ENCODE measurements around the gene DDOST. TPM values are rescaled to one million over a fixed set of nuclear protein-coding genes. Genes with fewer than 3 reads are reported as not detected.

DDOST gene
- total RNA-seq, 2 experiments from 2014 or later: 165 to 180 TPM

DNA sequence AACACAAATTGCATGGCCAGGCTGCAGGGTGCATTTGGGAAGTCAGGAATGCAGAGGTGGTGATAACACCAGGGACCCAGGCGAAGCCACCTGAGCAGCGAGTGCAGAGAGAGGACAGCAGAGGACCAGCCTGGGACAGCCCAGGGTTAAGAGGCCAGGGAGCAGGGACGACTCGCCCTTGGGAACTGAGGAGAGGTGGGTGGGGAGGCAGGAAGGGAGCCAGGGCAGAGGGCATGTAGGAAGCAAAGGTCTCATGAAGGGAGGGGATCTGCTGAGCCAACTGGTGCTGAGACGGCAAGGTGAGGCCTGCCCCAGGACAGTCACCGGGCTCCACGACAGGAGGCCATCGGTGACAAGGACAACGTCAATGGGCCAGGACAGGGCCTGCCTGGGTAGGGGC, 40.3 kb upstream of the DDOST start:
- H3K4me1 Mint-ChIP-seq (ENCODE audit: low read depth): peaks cover 2% of the 10 kb centered on the region
- CTCF ChIA-PET: no interaction called here
- H3K27ac Mint-ChIP-seq: no peak overlapping the region
- H3K4me3 Mint-ChIP-seq: no peak overlapping the region
- no peak for DNase-seq
- intact Hi-C loops (cut with micrococcal nuclease): no loop called here
- no peaks in the 10 kb centered on the region for H3K9me3 Mint-ChIP-seq
- H3K27me3 Mint-ChIP-seq: no peaks in the 10 kb centered on the region
- POLR2A ChIA-PET: no interaction called here
- no peaks in the 10 kb centered on the region for H3K36me3 Mint-ChIP-seq

DNA sequence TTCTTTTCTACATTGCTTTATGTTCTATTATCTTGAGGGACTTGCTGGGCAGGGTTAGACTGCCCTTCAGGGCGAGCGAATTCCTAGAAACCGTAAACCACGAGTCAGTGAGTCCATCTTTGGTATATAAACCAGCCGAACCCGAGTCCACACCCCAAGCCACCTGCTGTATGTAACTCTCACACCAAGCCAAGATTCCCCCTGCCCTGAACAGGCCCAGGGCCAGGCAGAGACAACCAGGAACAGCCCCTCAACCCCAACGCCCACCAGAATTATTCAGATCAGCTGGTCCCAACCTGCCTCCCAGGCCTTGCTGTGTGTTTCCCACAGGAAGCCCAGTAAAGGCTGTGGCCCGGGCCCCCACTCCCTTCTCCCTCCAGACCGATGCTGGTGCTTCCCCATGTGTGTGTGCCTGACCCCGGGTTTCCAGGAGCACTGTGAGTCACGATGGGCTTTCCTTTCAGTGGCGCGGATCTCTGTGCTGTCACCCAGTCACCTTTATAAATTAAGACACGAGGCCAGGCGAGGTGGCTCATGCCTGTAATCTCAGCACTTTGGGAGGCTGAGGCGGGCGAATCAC, 39.6 kb upstream of the DDOST start:
- no peaks in the 10 kb centered on the region for H3K9me3 Mint-ChIP-seq
- ChIA-PET CTCF (interaction anchor here (1.3 kb wide), 1 partner anchor 495 kb away, joined by 5 read pairs; no protein-coding TSS in a partner anchor), POLR2A (no interaction called here)
- H3K4me3 Mint-ChIP-seq: no peak overlapping the region
- DNase-seq: no peak
- peaks cover 2% of the 10 kb centered on the region for H3K27me3 Mint-ChIP-seq
- peaks cover 6% of the 10 kb centered on the region for H3K4me1 Mint-ChIP-seq (ENCODE audit: low read depth)
- intact Hi-C loops (cut with micrococcal nuclease): no loop called here
- no peaks in the 10 kb centered on the region for H3K36me3 Mint-ChIP-seq
- no peak overlapping the region for H3K27ac Mint-ChIP-seq

DNA sequence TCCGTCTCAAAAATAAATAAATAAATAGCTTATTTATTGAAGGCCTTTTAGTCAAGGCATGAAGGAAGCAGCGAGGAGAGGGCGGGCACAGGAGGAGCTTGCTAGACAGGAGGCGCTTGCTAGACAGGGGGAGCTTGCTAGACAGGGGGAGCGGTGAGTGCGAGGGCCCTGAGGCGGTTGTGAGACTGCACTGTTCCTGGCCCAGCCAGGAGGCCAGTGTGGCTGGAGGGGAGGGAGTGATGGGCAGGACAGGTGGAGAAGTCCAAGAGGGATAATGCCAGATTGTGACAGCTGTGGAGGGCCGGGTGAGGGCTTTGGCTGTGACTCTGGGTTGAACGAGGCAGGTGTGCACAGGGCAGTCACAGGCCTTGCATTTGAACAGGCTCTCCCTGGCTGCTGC, 38.4 kb upstream of the DDOST start:
- no peak overlapping the region for H3K27ac Mint-ChIP-seq
- no peak overlapping the region for H3K4me3 Mint-ChIP-seq
- no peaks in the 10 kb centered on the region for H3K9me3 Mint-ChIP-seq
- CTCF ChIA-PET: interaction anchor here (0.5 to 5.2 kb wide), 4 partner anchors 35 to 495 kb away, joined by 3 to 129 read pairs (median 4); no protein-coding TSS in a partner anchor
- H3K4me1 Mint-ChIP-seq (ENCODE audit: low read depth): peaks cover 6% of the 10 kb centered on the region
- peaks cover 6% of the 10 kb centered on the region for H3K27me3 Mint-ChIP-seq
- POLR2A ChIA-PET: no interaction called here
- intact Hi-C loops (cut with micrococcal nuclease): no loop called here
- DNase-seq: no peak
- no peaks in the 10 kb centered on the region for H3K36me3 Mint-ChIP-seq

DNA sequence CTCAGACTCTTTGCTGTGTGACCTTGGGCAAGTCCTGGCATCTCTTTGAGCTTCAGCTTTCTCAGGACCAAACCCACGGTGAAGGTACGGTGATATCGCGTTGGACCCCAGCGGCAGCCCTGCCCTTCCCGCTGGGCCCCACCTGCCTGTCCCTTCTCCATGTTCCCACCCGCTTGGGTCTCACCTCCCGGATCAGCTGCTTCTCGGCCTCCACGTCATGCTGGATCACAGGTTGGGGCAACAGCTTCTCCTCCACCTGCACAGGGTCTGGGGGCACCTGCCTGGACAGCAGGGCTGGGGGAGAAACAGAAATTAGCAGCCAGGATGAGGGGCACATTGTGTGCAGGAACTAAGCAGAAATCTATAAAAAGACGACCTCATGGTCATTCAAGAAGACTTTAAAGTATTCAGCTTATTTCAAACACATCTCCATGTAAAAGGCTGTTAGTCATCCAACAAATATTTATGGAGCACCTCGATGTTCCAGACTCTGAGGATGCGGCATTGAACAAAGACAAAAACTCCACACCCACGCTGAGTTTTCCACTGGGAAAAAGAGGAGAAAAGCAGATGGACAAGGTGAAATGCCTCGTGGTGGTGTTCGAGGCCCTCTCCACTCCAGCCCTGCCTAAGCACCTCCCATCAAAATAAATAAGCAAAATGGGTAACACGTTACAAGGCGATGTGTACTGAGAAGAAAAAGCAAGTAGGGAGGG, 37.2 kb upstream of the DDOST start:
- DNase-seq: no peak
- no peak overlapping the region for H3K4me3 Mint-ChIP-seq
- H3K27ac Mint-ChIP-seq: no peak overlapping the region
- peaks cover 6% of the 10 kb centered on the region for H3K27me3 Mint-ChIP-seq
- CTCF ChIA-PET: interaction anchor here (0.6 to 5.2 kb wide), 5 partner anchors 31 to 1184 kb away, joined by 3 to 129 read pairs (median 3); partner anchors contain the start of gene SH2D5
- POLR2A ChIA-PET: no interaction called here
- no peaks in the 10 kb centered on the region for H3K36me3 Mint-ChIP-seq
- H3K9me3 Mint-ChIP-seq: no peaks in the 10 kb centered on the region
- H3K4me1 Mint-ChIP-seq (ENCODE audit: low read depth): peaks cover 6% of the 10 kb centered on the region
- intact Hi-C loops (cut with micrococcal nuclease): no loop called here

DNA sequence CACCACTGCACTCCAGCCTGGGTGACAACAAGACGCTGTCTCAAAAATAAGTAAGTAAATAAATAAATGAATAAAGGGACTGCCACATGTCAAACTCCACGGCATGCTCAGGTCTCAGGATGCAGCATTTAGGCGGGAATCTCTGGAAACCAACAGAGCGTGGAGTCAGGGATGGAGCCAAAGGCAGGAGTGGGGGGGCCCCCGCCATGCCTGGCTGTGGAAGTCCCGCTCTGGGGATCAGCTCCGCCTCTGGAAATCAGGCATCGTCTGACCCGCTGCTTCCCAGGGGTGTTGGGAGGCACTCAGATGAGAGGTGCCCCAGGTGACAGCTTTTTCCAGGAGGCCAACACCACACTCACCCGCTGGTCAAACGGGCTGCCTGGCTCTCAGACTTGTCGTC, 36.4 kb upstream of the DDOST start:
- Mint-ChIP-seq H3K4me3 (no peak overlapping the region), H3K27me3 (peaks cover 6% of the 10 kb centered on the region), H3K9me3 (no peaks in the 10 kb centered on the region), H3K36me3 (no peaks in the 10 kb centered on the region), H3K27ac (no peak overlapping the region), H3K4me1 (ENCODE audit: low read depth) (peaks cover 6% of the 10 kb centered on the region)
- POLR2A ChIA-PET: no interaction called here
- no peak for DNase-seq
- CTCF ChIA-PET: interaction anchor here (0.9 to 5.2 kb wide), 22 partner anchors 10 to 520 kb away, joined by 3 to 129 read pairs (median 6); partner anchors contain the start of genes DDOST, KIF17 and SH2D5
- intact Hi-C loops (cut with micrococcal nuclease): loop anchor here (2.0 kb wide), 1 partner anchor 35 kb away; the partner anchor contains the start of gene SH2D5

DNA sequence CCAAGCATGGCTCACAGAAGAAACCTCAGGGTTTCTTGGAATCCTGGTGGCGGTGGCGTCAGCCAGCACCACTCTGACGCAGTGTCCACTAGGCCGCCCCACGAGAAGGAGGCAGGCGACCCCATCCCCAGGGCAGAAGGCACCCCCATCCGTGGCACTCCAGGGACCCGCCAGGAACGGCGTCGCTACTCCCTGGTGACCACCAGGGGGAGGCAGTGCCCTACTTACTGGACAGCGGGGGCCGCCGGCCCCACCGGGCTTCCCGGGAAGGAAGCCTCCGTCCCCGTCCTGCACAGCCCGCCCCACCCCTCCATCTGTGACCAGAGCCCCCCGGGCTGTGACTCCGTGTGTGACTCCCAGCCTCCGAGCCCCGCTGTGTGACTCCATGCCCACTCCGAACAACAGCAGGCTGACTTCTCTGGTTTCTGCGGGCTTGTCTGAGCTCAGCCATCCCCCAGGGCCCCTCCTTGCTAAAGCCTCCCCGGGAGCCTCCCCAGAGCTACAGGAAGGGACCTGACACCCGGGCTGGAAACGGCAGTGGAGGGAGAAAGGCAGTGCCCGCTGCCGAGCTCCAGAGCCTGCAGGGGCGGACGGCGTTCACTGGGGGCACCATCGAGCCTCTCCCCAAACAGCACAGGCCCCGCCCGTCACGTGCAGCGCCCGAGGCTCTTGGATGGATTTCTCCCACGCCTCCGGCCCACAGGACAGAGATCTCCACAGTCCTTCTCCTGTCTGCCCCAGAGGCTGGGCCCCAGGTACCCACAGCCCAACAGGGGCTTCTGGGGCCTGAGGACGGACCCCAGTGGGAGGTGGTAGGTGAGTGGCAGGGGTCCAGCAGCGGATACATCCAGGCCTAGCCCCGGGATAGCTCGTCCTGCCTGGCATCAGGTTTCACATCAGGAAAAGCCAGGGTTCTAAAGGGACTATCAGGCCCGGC, 35.5 kb upstream of the DDOST start:
- POLR2A ChIA-PET: no interaction called here

DNA sequence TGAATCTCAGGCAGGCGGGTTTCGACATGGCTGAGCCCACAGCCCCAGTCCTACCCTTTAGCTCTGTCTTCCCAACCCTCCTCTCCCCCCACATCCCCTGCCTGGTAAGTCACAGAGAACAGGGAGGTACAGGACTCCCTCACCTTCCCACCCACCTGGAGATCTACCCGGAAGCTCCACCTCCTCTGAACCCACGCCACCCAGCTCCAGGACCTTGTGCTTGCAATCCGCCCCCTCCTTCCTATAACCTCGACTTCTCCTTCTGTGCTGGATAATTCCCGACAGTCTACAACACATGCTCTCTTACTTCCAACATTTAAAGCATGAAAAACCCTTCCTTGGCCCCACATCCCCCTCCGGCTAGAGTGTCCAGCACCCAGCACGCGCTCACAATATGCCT, 34.3 kb upstream of the DDOST start:
- intact Hi-C loops (cut with micrococcal nuclease): no loop called here
- Mint-ChIP-seq H3K27me3 (peaks cover 6% of the 10 kb centered on the region), H3K4me1 (ENCODE audit: low read depth) (peaks cover 6% of the 10 kb centered on the region), H3K9me3 (no peaks in the 10 kb centered on the region), H3K4me3 (no peak overlapping the region), H3K27ac (no peak overlapping the region), H3K36me3 (no peaks in the 10 kb centered on the region)
- no peak for DNase-seq
- ChIA-PET CTCF (interaction anchor here (1.1 to 5.2 kb wide), 2 partner anchors 62 to 499 kb away, joined by 3 to 129 read pairs; no protein-coding TSS in a partner anchor), POLR2A (no interaction called here)

More for the DNA sequence above, 35.5 kb upstream of the DDOST start:
- Mint-ChIP-seq H3K9me3 (no peaks in the 10 kb centered on the region), H3K4me1 (ENCODE audit: low read depth) (peaks cover 6% of the 10 kb centered on the region), H3K27me3 (peaks cover 6% of the 10 kb centered on the region), H3K4me3 (peak overlapping the region; percentile 77), H3K27ac (no peak overlapping the region), H3K36me3 (no peaks in the 10 kb centered on the region)
- CTCF ChIA-PET: interaction anchor here (0.7 to 5.2 kb wide), 55 partner anchors 9 to 556 kb away, joined by 3 to 129 read pairs (median 4); partner anchors contain the start of genes DDOST, KIF17 and SH2D5
- DNase-seq: peak; percentile 85
- intact Hi-C loops (cut with micrococcal nuclease): loop anchor here (1.0 to 2.0 kb wide), 2 partner anchors 36 to 499 kb away; partner anchors contain the start of gene SH2D5

DNA sequence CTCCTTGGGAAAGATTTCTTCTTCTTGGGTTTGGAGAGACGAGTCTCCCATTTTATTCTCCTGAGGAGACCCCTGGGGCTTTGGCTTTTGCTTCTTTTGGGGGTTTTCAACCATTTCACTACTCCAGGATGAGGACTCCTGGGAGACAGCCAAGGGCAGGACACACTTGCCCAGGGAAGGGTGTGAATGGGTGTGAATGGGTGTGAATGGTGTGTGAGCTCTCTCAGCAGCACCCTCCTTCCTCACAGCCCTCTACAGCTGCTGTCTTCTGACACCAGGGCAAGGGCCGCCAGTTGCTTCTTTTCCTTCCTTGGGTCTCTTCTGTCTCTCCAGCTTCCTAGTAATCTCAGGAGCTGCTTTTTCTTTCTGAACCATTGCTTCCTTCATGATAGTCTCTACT, 32.5 kb upstream of the DDOST start:
- Mint-ChIP-seq H3K4me1 (ENCODE audit: low read depth) (peaks cover 6% of the 10 kb centered on the region), H3K36me3 (no peaks in the 10 kb centered on the region), H3K27ac (no peak overlapping the region), H3K4me3 (no peak overlapping the region), H3K9me3 (no peaks in the 10 kb centered on the region), H3K27me3 (peaks cover 6% of the 10 kb centered on the region)
- intact Hi-C loops (cut with micrococcal nuclease): no loop called here
- ChIA-PET CTCF (interaction anchor here (0.6 to 1.4 kb wide), 2 partner anchors 501 to 615 kb away, joined by 3 to 7 read pairs; no protein-coding TSS in a partner anchor), POLR2A (no interaction called here)
- DNase-seq: no peak

DNA sequence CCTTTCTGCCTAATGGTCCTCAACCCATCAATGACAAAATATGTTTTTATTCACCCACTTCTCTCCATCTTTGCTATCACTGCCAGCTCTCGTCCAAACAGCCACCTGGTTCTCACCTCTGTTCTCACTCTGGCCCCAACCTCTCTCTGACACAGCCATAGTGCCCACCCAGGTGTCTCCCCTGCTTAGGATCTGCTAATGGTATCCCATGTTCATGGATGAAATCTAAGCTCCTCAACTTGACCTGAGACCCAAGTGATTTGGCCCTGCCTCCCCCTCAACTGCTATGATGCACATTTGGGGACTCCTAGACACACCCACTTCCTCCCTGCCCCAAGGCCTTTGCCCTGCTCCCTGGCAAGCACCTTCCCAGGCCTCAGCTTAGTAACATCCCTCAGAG, 30.7 kb upstream of the DDOST start:
- Mint-ChIP-seq H3K4me1 (ENCODE audit: low read depth) (peaks cover 4% of the 10 kb centered on the region), H3K4me3 (no peak overlapping the region), H3K36me3 (no peaks in the 10 kb centered on the region), H3K27me3 (peaks cover 6% of the 10 kb centered on the region), H3K27ac (no peak overlapping the region), H3K9me3 (no peaks in the 10 kb centered on the region)
- CTCF ChIA-PET: interaction anchor here (0.6 kb wide), 1 partner anchor 503 kb away, joined by 3 read pairs; no protein-coding TSS in a partner anchor
- intact Hi-C loops (cut with micrococcal nuclease): no loop called here
- POLR2A ChIA-PET: interaction anchor here (0.6 kb wide), 2 partner anchors 42 to 60 kb away, joined by 3 to 6 read pairs; no protein-coding TSS in a partner anchor
- DNase-seq: no peak

DNA sequence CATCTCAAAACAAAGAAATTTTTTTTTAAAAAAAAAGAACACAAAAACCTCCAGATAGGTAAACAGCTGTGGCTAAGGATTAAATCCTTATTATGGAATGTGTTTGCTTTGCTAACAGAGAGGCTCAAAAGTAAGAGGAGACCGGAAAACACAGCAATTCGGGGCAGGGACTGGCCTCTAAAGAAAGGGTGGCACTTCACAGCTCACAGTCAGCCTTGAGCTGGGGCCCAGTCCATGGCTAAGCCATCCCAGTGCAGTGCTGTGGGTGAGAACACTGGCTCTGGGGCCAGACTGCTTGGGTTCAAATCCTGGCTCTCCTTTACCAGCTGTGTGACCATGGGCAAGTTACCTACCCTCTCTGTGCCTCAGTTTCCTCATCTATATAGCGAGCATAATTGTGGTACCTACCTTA, 28.5 kb upstream of the DDOST start:
- POLR2A ChIA-PET: no interaction called here
- Mint-ChIP-seq H3K27me3 (peaks cover under 1% of the 10 kb centered on the region), H3K4me1 (ENCODE audit: low read depth) (no peaks in the 10 kb centered on the region), H3K9me3 (no peaks in the 10 kb centered on the region), H3K36me3 (no peaks in the 10 kb centered on the region), H3K4me3 (no peak overlapping the region), H3K27ac (no peak overlapping the region)
- intact Hi-C loops (cut with micrococcal nuclease): no loop called here
- no peak for DNase-seq
- CTCF ChIA-PET: no interaction called here

DNA sequence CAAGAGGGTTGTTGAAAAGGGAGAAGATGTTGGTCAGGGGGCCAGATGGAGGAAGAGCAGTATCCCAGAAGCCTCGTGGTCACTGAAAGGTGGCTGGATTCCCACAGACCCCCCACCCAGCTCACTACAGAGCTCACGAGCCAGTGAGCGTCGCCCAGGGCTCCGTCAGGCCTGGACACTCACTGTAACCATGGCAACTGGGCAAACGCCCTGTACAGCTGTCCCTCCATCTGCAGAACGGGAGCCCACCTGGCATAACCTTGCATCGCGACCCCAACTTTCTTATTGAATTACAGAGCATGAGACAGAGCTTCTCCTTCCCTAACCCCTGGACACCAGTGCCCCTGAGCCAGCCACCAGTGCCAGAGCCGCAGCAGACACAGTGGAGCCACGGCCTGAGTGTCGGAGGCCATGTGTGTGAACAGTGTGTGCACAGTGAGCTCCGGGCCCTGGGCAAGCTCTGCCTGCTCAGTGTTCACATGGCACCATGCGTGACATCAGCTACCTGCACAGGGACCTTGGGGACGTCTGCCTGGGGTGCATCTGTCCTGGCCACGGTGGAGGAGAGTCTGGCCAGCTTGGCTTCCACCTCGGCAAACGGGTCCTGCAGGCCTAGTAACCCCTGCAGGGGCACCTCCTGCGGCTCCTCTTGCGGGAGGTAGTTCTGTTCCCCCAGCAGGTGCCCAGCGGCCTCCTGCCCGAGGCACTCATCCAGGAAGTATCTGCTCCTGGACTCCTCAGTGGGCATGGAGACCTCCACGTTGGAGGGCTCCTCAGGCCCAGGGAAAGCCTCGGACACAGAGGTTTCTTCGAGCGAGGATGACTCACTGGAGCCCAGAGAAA, 25.9 kb upstream of the DDOST start:
- POLR2A ChIA-PET: no interaction called here
- no peaks in the 10 kb centered on the region for H3K36me3 Mint-ChIP-seq
- no peak for DNase-seq
- no peak overlapping the region for H3K4me3 Mint-ChIP-seq
- CTCF ChIA-PET: interaction anchor here (0.6 to 2.4 kb wide), 3 partner anchors 10 to 812 kb away, joined by 3 to 14 read pairs (median 4); no protein-coding TSS in a partner anchor
- intact Hi-C loops (cut with micrococcal nuclease): no loop called here
- H3K27me3 Mint-ChIP-seq: peaks cover 2% of the 10 kb centered on the region
- H3K4me1 Mint-ChIP-seq (ENCODE audit: low read depth): no peaks in the 10 kb centered on the region
- H3K27ac Mint-ChIP-seq: no peak overlapping the region
- no peaks in the 10 kb centered on the region for H3K9me3 Mint-ChIP-seq

All from activated CD4-positive, alpha-beta memory T cell treated with anti-CD3 and anti-CD28 coated beads for 36 hours (primary cell).